SK-N-SH (cell line): ENCODE measurements around the gene STK32C.

ENCODE experiments used
- EP300 ChIP-seq, 2 experiments: IDR thresholded peaks; 2 replicates each; pipeline versions ENCODE4 v1.4.0 to v1.6.1; 2012; ENCODE audit warnings: borderline replicate concordance in 1 of 2, low read depth in 1 of 2, low read length in 1 of 2
- NFIC ChIP-seq: IDR thresholded peaks from 2 replicates; pipeline ENCODE4 v1.4.0; 2012; ENCODE audit warnings: borderline replicate concordance
- RCOR1 ChIP-seq: fragments of 150-350 bp; IDR thresholded peaks from 2 replicates; pipeline ENCODE4 v1.6.1; 2017; ENCODE audit warnings: antibody characterized with exemption, low read length
- TAF1 ChIP-seq: IDR thresholded peaks from 2 replicates; pipeline ENCODE4 v1.6.1; 2012; ENCODE audit warnings: low read depth, mild to moderate bottlenecking, low read length, moderate library complexity, borderline replicate concordance
- ZBTB33 ChIP-seq: IDR thresholded peaks from 2 replicates; pipeline ENCODE4 v1.4.0; 2012; ENCODE audit warnings: low read depth, borderline replicate concordance
- TF ChIP-seq, protein P1 (sequence below): fragments of 200-600 bp; sonication (generic); IDR thresholded peaks from 2 replicates; pipeline ENCODE4 v1.6.1; 2017; ENCODE audit warnings: antibody characterized with exemption, mild to moderate bottlenecking, moderate library complexity
- TF ChIP-seq, protein P2 (sequence below): IDR thresholded peaks from 2 replicates; pipeline ENCODE4 v1.4.0; 2012; ENCODE audit warnings: low read depth

GRCh38 chr10:132272231-132272971 lies 35.3 kb downstream of the STK32C start:
- TF ChIP-seq EP300 (IDR thresholded peaks at IDR 0.05; ENCODE audit: borderline replicate concordance in 1 of 2, low read depth in 1 of 2, low read length in 1 of 2) (no peak), RCOR1 (no peak), ZBTB33 (no peak), TAF1 (no peak), NFIC (no peak)
- TF ChIP-seq, protein P1, sequence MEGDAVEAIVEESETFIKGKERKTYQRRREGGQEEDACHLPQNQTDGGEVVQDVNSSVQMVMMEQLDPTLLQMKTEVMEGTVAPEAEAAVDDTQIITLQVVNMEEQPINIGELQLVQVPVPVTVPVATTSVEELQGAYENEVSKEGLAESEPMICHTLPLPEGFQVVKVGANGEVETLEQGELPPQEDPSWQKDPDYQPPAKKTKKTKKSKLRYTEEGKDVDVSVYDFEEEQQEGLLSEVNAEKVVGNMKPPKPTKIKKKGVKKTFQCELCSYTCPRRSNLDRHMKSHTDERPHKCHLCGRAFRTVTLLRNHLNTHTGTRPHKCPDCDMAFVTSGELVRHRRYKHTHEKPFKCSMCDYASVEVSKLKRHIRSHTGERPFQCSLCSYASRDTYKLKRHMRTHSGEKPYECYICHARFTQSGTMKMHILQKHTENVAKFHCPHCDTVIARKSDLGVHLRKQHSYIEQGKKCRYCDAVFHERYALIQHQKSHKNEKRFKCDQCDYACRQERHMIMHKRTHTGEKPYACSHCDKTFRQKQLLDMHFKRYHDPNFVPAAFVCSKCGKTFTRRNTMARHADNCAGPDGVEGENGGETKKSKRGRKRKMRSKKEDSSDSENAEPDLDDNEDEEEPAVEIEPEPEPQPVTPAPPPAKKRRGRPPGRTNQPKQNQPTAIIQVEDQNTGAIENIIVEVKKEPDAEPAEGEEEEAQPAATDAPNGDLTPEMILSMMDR, result no peak
- TF ChIP-seq, protein P2, sequence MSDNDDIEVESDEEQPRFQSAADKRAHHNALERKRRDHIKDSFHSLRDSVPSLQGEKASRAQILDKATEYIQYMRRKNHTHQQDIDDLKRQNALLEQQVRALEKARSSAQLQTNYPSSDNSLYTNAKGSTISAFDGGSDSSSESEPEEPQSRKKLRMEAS, result no peak
